Large intestine (tissue), 3 donors: ENCODE measurements around the gene CLPTM1. TPM values are rescaled to one million over a fixed set of nuclear protein-coding genes. Genes with fewer than 3 reads are reported as not detected.

Experiments used
- DNase-seq, 2 donors: peaks; one replicate each; pipeline versions ENCODE4 v3.0.0 to v3.0.0-alpha.2; 2013
- H3K27ac ChIP-seq: one replicate; pipeline ENCODE4 v1.5.1; 2013; ENCODE audit warnings: low read length
- H3K27me3 ChIP-seq: 2 replicates; pipeline ENCODE4 v1.6.1; 2013; ENCODE audit warnings: low read length; ENCODE audit not compliant: control insufficient read depth, insufficient read depth
- H3K36me3 ChIP-seq: 2 replicates; pipeline ENCODE4 v1.6.1; 2013; ENCODE audit warnings: low read length; ENCODE audit not compliant: control insufficient read depth, insufficient read depth
- H3K4me1 ChIP-seq: one replicate; pipeline ENCODE4 v1.6.1; 2013; ENCODE audit warnings: low read length; ENCODE audit not compliant: control insufficient read depth, insufficient read depth
- H3K4me3 ChIP-seq: one replicate; pipeline ENCODE4 v1.5.1; 2013; ENCODE audit warnings: low read length
- H3K9me3 ChIP-seq: one replicate; pipeline ENCODE4 v1.6.1; 2013; ENCODE audit warnings: mild to moderate bottlenecking, low read depth, low read length, moderate library complexity; ENCODE audit not compliant: control insufficient read depth
- WGBS: methylation state at CpG from one replicate; pipeline ENCODE4 v1.1.5; 2013; ENCODE audit warnings: low lambda C conversion rate; ENCODE audit not compliant: insufficient coverage; 5-methylcytosine and 5-hydroxymethylcytosine counted together
- polyA plus RNA-seq: library from polyadenylated mRNA; unstranded; fragments of 120-200 nt; gene quantifications from one replicate; pipeline ENCODE4 v1.2.1, GENCODE V29; 2013

The CLPTM1 gene
- polyA plus RNA-seq, 1 donor: 91.6 TPM

DNA sequence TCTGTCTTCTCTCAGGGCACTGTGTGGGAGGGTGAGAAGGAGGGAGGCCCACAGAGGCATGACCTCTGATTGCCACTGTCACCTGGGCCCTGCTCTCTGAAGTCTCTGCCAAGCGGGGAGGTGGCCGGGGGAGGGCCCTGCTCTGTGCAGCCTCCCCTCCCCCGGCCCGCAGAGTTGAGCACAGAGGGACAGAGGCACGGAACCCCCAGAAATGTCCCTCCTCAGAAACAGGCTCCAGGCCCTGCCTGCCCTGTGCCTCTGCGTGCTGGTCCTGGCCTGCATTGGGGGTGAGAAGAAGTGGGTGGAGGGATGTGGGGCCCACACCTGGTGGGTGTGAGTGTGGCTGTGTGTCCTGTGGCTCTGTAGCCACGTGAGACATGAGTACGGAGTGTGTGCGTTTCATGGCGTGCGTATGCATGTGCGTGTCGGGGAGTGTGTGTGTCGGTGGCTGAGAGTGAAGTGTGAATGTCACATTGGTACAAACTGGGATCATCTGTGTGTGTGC lies 13.1 kb upstream of the CLPTM1 start, which contains the start of gene APOC4:
Gene APOC4 (plus strand): TSS at position 171 of the 505 bp plus-strand sequence. CDS start 41 bp downstream, at position 212.
- DNase-seq: no peak
- no CpG with 5 or more reads among the region's 14 CpGs for WGBS
- Histone ChIP-seq H3K36me3 (no peaks in the 10 kb centered on the region), H3K27ac (no peak within 1 kb of the TSS), H3K9me3 (no peaks in the 10 kb centered on the region), H3K4me3 (no peak within 1 kb of the TSS), H3K4me1 (peaks cover 11% of the 10 kb centered on the region), H3K27me3 (no peaks in the 10 kb centered on the region)

DNA sequence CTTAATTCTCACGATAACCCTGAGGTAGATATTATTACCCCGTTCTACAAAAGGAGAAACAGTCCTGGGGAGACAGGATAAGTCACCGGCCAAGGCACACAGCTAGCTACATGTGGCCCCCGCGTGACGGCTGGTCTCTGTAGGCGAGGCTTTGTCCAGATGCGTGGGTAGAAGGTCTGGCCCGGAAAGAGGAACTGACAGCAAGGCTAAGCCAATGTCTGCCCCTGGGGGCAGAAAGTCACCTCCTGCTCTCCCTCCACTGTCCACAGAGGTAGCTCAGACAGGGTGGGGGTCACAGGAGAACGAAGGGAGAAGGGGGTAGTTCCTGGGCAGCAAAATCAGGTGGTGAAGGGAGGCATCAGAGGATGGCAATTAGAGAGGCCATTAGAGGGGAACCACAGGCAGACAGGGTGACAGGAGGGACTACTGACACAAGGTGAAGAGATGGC lies 11.4 kb upstream of the CLPTM1 start:
- no peak overlapping the region for H3K27ac ChIP-seq

DNA sequence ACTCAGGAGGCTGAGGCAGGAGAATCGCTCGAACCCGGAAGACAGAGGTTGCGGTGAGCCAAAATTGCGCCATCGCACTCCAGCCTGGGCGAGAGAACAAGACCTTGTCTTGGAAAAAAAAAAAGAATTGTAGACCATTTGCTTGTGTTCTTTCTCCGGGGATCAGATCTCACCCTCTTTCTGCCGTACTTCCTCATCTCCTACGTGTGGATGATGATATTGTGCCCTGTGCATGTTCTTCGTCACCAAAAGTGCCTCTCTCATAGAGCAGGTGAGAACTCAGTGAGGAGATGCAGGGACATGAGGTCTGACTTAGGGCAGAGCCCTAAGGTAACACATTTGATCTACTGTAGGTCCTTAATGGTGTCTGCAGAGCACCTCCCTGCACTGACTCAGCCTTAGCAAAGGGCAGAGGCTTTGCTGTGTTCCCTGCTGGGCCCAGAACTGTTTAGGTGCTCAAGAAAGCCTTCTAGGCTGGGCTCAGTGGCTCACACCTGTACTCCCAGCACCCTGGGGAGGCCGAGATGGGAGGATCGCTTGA lies 8.1 kb upstream of the CLPTM1 start:
- Histone ChIP-seq H3K9me3 (no peaks in the 10 kb centered on the region), H3K36me3 (peaks cover 12% of the 10 kb centered on the region), H3K4me3 (no peak overlapping the region), H3K4me1 (peaks cover 13% of the 10 kb centered on the region), H3K27ac (no peak overlapping the region), H3K27me3 (no peaks in the 10 kb centered on the region)
- DNase-seq: no peak
- 100% methylated on average over 3 of the region's 13 CpGs for WGBS

More for the DNA sequence above, 11.4 kb upstream of the CLPTM1 start:
- WGBS: no CpG with 5 or more reads among the region's 10 CpGs
- DNase-seq: no peak
- Histone ChIP-seq H3K9me3 (no peaks in the 10 kb centered on the region), H3K36me3 (no peaks in the 10 kb centered on the region), H3K4me1 (peaks cover 13% of the 10 kb centered on the region), H3K4me3 (no peak overlapping the region), H3K27me3 (no peaks in the 10 kb centered on the region)

DNA sequence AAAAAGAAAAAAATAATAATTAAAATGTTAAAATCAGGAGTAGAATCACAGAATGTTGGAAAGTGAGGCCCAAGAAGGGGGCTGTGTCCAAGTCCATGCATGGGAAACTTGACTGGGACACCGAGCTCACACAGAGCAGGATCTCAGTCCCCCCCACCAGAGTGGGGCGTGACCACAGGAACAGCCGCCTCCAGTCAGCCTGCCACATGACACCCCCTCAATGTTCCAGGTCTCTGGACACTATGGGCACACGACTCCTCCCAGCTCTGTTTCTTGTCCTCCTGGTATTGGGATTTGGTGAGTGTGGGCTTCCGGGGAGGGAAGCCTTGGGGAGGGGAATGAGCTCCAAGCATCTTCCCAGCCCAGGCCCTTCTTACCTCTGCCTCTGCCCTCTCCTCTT lies 6.9 kb upstream of the CLPTM1 start:
- Histone ChIP-seq H3K36me3 (peaks cover 12% of the 10 kb centered on the region), H3K27ac (no peak overlapping the region), H3K9me3 (no peaks in the 10 kb centered on the region), H3K27me3 (no peaks in the 10 kb centered on the region), H3K4me3 (no peak overlapping the region), H3K4me1 (peaks cover 13% of the 10 kb centered on the region)
- DNase-seq: no peak
- no CpG with 5 or more reads among the region's 5 CpGs for WGBS

DNA sequence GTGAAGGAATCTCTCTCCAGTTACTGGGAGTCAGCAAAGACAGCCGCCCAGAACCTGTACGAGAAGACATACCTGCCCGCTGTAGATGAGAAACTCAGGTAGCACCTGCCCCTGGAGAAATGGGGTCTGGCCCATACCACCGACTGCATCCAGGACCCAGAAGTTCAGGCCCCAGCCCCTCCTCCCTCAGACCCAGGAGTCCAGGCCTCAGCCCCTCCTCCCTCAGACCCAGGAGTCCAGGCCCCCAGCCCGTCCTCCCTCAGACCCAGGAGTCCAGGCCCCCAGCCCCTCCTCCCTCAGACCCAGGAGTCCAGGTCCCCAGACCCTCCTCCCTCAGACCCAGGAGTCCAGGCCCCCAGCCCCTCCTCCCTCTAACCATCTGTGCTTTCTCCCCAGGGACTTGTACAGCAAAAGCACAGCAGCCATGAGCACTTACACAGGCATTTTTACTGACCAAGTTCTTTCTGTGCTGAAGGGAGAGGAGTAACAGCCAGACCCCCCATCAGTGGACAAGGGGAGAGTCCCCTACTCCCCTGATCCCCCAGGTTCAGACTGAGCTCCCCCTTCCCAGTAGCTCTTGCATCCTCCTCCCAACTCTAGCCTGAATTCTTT lies 6.3 kb upstream of the CLPTM1 start:
- DNase-seq: no peak
- H3K27me3 ChIP-seq: no peaks in the 10 kb centered on the region
- peaks cover 15% of the 10 kb centered on the region for H3K4me1 ChIP-seq
- H3K36me3 ChIP-seq: peaks cover 12% of the 10 kb centered on the region
- no CpG with 5 or more reads among the region's 5 CpGs for WGBS
- no peaks in the 10 kb centered on the region for H3K9me3 ChIP-seq
- H3K4me3 ChIP-seq: no peak overlapping the region
- H3K27ac ChIP-seq: no peak overlapping the region

DNA sequence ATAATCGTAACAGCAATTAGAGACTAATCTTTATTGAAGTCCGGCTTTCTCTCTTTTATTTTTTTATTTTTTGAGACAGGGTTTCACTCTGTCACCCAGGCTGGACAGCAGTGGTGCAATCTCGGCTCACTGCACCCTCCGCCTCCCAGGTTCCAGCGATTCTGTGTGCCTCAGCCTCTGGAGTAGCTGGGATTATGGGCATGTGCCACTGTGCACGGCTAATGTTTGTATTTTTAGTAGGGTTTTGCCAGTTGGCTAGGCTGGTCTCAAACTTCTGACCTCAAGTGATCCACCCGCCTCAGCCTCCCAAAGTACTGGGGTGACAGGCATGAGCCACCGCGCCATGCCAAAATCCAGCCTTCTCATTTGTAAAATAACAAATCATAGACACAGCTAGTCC lies 5.6 kb upstream of the CLPTM1 start:
- Histone ChIP-seq H3K36me3 (peaks cover 12% of the 10 kb centered on the region), H3K4me1 (peaks cover 15% of the 10 kb centered on the region), H3K27me3 (no peaks in the 10 kb centered on the region), H3K27ac (no peak overlapping the region), H3K4me3 (no peak overlapping the region), H3K9me3 (no peaks in the 10 kb centered on the region)
- no peak for DNase-seq
- WGBS: no CpG with 5 or more reads among the region's 9 CpGs

DNA sequence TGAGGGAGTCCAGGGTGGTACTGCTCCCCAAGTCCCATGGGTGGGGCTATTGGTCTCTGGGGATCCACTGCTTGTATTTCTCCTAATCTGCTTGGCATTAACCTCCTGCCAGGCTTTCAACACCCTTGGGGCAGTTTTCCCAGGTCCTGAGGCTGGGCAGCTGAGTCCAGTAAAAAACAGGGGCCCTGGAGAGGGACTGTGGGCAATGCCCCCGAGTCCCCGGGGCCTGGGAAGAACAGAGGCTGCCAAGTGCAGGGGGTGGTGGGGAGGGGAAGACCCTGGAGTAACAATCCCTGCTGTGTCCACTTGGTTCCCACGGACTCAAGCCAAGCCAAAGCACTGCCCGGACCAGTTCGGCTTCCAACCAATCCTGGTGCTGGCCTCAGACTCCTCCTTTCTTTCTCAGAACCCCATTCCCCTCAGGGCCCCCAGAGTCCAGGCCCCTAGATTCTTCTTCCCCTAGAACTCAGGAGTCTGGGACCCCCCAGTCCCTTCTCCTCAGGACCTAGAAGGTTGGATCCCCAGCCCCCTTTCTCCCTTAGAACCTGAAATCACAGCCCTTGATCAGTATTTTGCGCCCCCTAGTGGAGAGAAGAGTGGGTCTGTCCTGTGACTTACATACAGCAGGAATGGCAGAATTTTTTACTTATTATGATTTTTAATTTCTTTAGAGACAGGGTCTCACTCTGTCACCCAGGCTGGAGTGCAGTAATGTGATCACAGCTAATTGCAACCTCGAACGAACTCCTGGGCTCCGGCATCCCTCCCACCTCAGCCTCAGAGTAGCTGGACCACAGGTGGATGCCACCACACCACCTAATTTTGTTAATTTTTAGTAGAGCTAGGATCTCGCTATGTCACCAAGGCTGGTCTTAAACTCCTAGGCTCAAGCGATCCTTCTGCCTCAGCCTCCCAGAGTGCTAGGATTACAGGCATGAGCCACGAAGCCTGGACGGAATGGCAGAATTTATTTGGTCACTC lies 3.7 kb upstream of the CLPTM1 start:
- WGBS: no CpG with 5 or more reads among the region's 13 CpGs

DNA sequence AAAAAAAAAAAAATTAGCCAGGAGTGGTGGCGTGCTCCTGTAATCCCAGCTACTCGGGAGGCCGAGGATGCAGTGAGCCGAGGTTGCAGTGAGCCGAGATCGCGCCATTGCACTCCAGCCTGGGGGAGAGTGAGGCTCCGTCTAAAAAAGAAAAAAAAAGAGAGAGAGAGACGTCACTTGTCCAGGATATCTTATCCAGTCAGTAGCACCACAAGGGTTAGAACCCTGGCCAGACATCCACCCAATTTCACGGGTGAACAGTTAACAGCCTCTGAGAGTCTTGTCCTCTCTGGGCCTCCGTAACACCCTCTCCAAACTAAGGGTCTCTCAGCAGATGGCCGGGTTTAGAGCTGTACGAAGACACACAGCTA lies 917 bp upstream of the CLPTM1 start:
- H3K27ac ChIP-seq: peak overlapping the region; percentile 94
- no peaks in the 10 kb centered on the region for H3K9me3 ChIP-seq
- no peak for DNase-seq
- peaks cover 13% of the 10 kb centered on the region for H3K36me3 ChIP-seq
- H3K4me3 ChIP-seq: peak overlapping the region; percentile 99
- no CpG with 5 or more reads among the region's 13 CpGs for WGBS
- peaks cover 18% of the 10 kb centered on the region for H3K4me1 ChIP-seq
- no peaks in the 10 kb centered on the region for H3K27me3 ChIP-seq

More for the DNA sequence above, 3.7 kb upstream of the CLPTM1 start:
- DNase-seq: peak; percentile 55 to 61
- Histone ChIP-seq H3K36me3 (peaks cover 12% of the 10 kb centered on the region), H3K4me3 (no peak overlapping the region), H3K27ac (no peak overlapping the region), H3K9me3 (no peaks in the 10 kb centered on the region), H3K27me3 (no peaks in the 10 kb centered on the region), H3K4me1 (peaks cover 15% of the 10 kb centered on the region)

DNA sequence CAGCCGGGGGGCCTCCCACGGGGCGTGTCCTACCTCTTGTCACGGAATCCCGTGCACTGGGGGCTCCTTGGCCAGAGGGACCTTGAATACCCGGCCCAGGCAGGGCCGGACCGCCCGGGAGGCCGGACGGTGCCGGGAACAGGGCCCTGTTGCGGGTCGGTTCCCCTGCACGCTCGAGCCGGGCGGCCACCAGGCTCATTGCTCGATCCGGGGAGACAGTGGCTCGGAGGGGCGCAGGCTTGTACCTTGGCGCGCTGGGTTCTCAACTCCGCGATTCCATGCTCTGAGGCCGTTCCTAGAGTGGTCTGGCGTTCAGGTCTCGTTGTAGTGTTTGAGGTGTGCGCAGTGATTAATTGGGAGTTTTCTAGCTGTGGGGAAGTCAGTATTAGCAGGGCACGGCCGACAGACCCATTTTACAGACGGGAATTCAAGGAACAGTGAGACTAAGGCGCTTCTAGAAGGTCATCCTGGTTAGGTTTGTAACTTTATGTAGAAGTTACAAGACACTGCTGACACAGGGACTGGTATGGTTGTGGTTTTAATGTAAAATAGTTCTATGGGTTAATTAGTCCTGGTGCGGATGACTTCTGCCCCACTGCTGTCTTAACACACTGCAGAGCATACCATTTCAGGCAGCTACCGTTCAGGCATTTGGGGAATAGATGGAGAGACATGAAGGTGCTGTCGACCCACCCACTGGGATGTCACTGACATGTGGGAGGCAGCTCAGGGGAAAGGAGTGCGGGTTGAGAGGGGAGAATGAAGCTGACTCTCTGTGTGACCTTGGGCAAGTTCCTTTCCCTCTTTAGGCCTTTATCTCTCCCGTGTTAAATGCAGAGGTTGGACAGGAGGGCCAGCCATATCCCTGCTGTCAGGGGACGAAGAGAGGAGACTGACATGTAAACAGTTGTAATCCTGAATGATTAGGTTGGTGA lies 592 bp downstream of the CLPTM1 start:
- H3K4me1 ChIP-seq: peaks cover 18% of the 10 kb centered on the region
- no peaks in the 10 kb centered on the region for H3K27me3 ChIP-seq
- no peaks in the 10 kb centered on the region for H3K9me3 ChIP-seq
- peak overlapping the region; percentile 43 for H3K27ac ChIP-seq
- peaks cover 8% of the 10 kb centered on the region for H3K36me3 ChIP-seq
- WGBS: no CpG with 5 or more reads among the region's 40 CpGs
- peak overlapping the region; percentile 99 for H3K4me3 ChIP-seq
- no peak for DNase-seq
